HepG2 (cell line): ENCODE results near the gene TPRG1. TPM values are rescaled to one million over a fixed set of nuclear protein-coding genes. Genes with fewer than 3 reads are reported as not detected.

Experiments
- ATAC-seq: fragments of 200-7000 bp; cut with Tn5 transposase; 3 replicates; pipeline ENCODE4 v1.9.1; 2020; ENCODE audit warnings: mild to moderate bottlenecking, moderate library complexity
- BruUV-seq: library from RNA; stranded (reverse); fragments of 400-500 nt; replicated peaks from 2 replicates; lab custom pipeline; 2021; lab: Mats Ljungman, UMichigan
- CTCF ChIA-PET: fragments of 300-600 bp; formaldehyde crosslinking; extraction: SDS; loops from one replicate; lab custom pipeline; 2021; ENCODE audit warnings: low total read pairs, inconsistent platforms, low intra/inter-chr PET ratio; lab: Yijun Ruan, JAX
- POLR2A ChIA-PET: fragments of 350-600 bp; sonication (Branson Sonifier 250); formaldehyde crosslinking; loops from one replicate; lab custom pipeline; 2020; ENCODE audit warnings: antibody characterized with exemption, inconsistent platforms; lab: Yijun Ruan, JAX
- DNase-seq: peaks from one replicate; pipeline ENCODE4 v3.0.0-alpha.2; 2015; ENCODE audit warnings: low spot score
- FAIRE-seq: peaks from 3 replicates; lab custom pipeline; 2011; peaks lifted over from hg19 to GRCh38; lab: Jason Lieb, UNC
- H2AFZ ChIP-seq: one replicate; pipeline ENCODE4 v1.6.1; 2011; ENCODE audit warnings: low read length, inconsistent platforms
- H3K27ac ChIP-seq: fragments of 300-600 bp; 3 replicates; pipeline ENCODE4 v1.8.0; 2011; ENCODE audit warnings: mixed run types, mild to moderate bottlenecking, mixed read lengths, low read length, inconsistent platforms; ENCODE audit not compliant: insufficient read depth; ENCODE audit errors: extremely low read length
- H3K27me3 ChIP-seq, 2 experiments: fragments of 200-600 bp in 1 of 2; 2 replicates in 1 of 2; 3 replicates in 1 of 2; pipeline versions ENCODE4 v1.6.0 to v1.8.0; 2011; ENCODE audit warnings: low read length in 2 of 2, mild to moderate bottlenecking in 2 of 2, moderate library complexity in 2 of 2, inconsistent platforms in 1 of 2; ENCODE audit not compliant: insufficient read depth in 2 of 2, control insufficient read depth in 1 of 2
- H3K36me3 ChIP-seq, 2 experiments: fragments of 200-600 bp in 1 of 2; replicated peaks in 1 of 2; 2 replicates in 1 of 2; 3 replicates in 1 of 2; pipeline versions ENCODE4 v1.5.1 to v1.8.0; 2011; ENCODE audit warnings: low read length in 2 of 2, inconsistent platforms in 1 of 2; ENCODE audit not compliant: insufficient read depth in 2 of 2, control insufficient read depth in 1 of 2
- H3K4me1 ChIP-seq: 2 replicates; pipeline ENCODE4 v1.5.1; 2012; ENCODE audit warnings: low read length, inconsistent platforms; ENCODE audit not compliant: insufficient read depth
- H3K4me2 ChIP-seq: 2 replicates; pipeline ENCODE4 v1.6.0; 2011; ENCODE audit warnings: low read depth, low read length, inconsistent platforms
- H3K4me3 ChIP-seq, 3 experiments: fragments of 200-600 bp in 1 of 3; sonication (generic), shearing (Covaris generic) in 1 of 3; replicated peaks in 1 of 3; 2 replicates each; pipeline ENCODE4 v1.5.1; 2011 to 2016; ENCODE audit warnings: low read length in 3 of 3, inconsistent platforms in 2 of 3, low read depth in 2 of 3, mild to moderate bottlenecking in 2 of 3, control low read depth in 1 of 3, mixed read lengths in 1 of 3; ENCODE audit not compliant: insufficient read depth in 1 of 3
- H3K79me2 ChIP-seq: one replicate; pipeline ENCODE4 v1.6.1; 2011; ENCODE audit warnings: low read length, inconsistent platforms; ENCODE audit not compliant: insufficient read depth
- H3K9ac ChIP-seq: 2 replicates; pipeline ENCODE4 v1.6.0; 2011; ENCODE audit warnings: mild to moderate bottlenecking, low read depth, low read length, inconsistent platforms; ENCODE audit not compliant: insufficient read depth
- H3K9me3 ChIP-seq: 2 replicates; pipeline ENCODE4 v1.5.1; 2012; ENCODE audit warnings: mild to moderate bottlenecking, low read length
- H4K20me1 ChIP-seq: 2 replicates; pipeline ENCODE4 v1.6.0; 2011; ENCODE audit warnings: inconsistent platforms, mild to moderate bottlenecking, low read length, moderate library complexity; ENCODE audit not compliant: insufficient read depth
- ATF2 ChIP-seq: sonication (generic); formaldehyde crosslinking; IDR thresholded peaks from 2 replicates; pipeline ENCODE4 v1.4.0; 2020; ENCODE audit warnings: missing genetic modification reagents
- ETV5 ChIP-seq: IDR thresholded peaks from 2 replicates; pipeline ENCODE4 v1.6.1; 2018; ENCODE audit warnings: missing biosample characterization, missing genetic modification reagents, inconsistent platforms, borderline replicate concordance
- HDAC6 ChIP-seq: fragments of 200-600 bp; sonication (generic); IDR thresholded peaks from 2 replicates; pipeline ENCODE4 v1.7.0; 2017; ENCODE audit warnings: mild to moderate bottlenecking, antibody characterized with exemption, low read length, low read depth
- ISX ChIP-seq: sonication (generic); formaldehyde crosslinking; conservative IDR thresholded peaks from 2 replicates; pipeline ENCODE4 v1.5.0; 2020; ENCODE audit warnings: missing genetic modification reagents
- KAT8 ChIP-seq: IDR thresholded peaks from 2 replicates; pipeline ENCODE4 v1.6.1; 2016; ENCODE audit warnings: missing genetic modification reagents, missing compliant biosample characterization
- RARG ChIP-seq: sonication (generic); formaldehyde crosslinking; IDR thresholded peaks from 2 replicates; pipeline ENCODE4 v1.4.0; 2020; ENCODE audit warnings: low read depth, mild to moderate bottlenecking, missing genetic modification reagents
- RBM39 ChIP-seq: fragments of 200-400 bp; formaldehyde crosslinking; IDR thresholded peaks from one replicate; pipeline ENCODE4 v1.6.1; 2018; ENCODE audit warnings: antibody characterized with exemption, mild to moderate bottlenecking, low read depth, low read length; ENCODE audit not compliant: poor library complexity, severe bottlenecking
- TP53 ChIP-seq: sonication (generic); formaldehyde crosslinking; conservative IDR thresholded peaks from 2 replicates; pipeline ENCODE4 v1.4.0; 2020; ENCODE audit warnings: missing genetic modification reagents
- ZBTB37 ChIP-seq: sonication (generic); formaldehyde crosslinking; IDR thresholded peaks from 2 replicates; pipeline ENCODE4 v1.4.0; 2020; ENCODE audit warnings: mild to moderate bottlenecking, missing genetic modification reagents
- ZBTB42 ChIP-seq: sonication (generic); formaldehyde crosslinking; IDR thresholded peaks from 2 replicates; pipeline ENCODE4 v1.5.0; 2020; ENCODE audit warnings: mild to moderate bottlenecking, missing genetic modification reagents
- ZBTB7B ChIP-seq: sonication (generic); formaldehyde crosslinking; IDR thresholded peaks from 2 replicates; pipeline ENCODE4 v1.4.0; 2020; ENCODE audit warnings: missing genetic modification reagents
- ZNF225 ChIP-seq: sonication (generic); formaldehyde crosslinking; IDR thresholded peaks from 2 replicates; pipeline ENCODE4 v1.4.0; 2020; ENCODE audit warnings: mild to moderate bottlenecking, missing genetic modification reagents
- ZSCAN25 ChIP-seq: sonication (generic); formaldehyde crosslinking; IDR thresholded peaks from 2 replicates; pipeline ENCODE4 v1.8.0; 2022; ENCODE audit warnings: mild to moderate bottlenecking, missing genetic modification reagents
- WGBS: methylation state at CpG from one replicate; pipeline ENCODE4 v1.1.6; 2017; ENCODE audit warnings: low lambda C conversion rate; 5-methylcytosine and 5-hydroxymethylcytosine counted together
- in situ Hi-C: cut with HindIII; loops from 2 replicates; pipeline ENCODE4 v1.10.0; 2017; ENCODE audit warnings: low pct_unique_long_range_greater_than_20kb; ENCODE audit not compliant: extremely low pct_ligation_motif_present
- intact Hi-C: fragments of 100-400 bp; cut with micrococcal nuclease; formaldehyde crosslinking; loops from one replicate; pipeline ENCODE4 v1.10.0; 2022; ENCODE audit not compliant: unreplicated experiment
- polyA plus RNA-seq, 8 experiments: library from polyadenylated mRNA; depleted of rRNA in 3 of 8; stranded (reverse) in 7 of 8; unstranded in 1 of 8; fragments of >200 nt; fragmentation: Illumina TruSeq in 4 of 8; extraction: Trizol in 4 of 8; gene quantifications; 2 replicates each; pipeline versions ENCODE4 v1.2.1 to v1.2.3, GENCODE V29; 2011 to 2016; ENCODE audit warnings: low read depth in 4 of 8, missing spikeins in 1 of 8, mixed read lengths in 1 of 8; ENCODE audit not compliant: insufficient read depth in 1 of 8
- total RNA-seq, 5 experiments: library from RNA; depleted of rRNA; stranded (reverse); fragments of >200 nt; fragmentation: Illumina TruSeq; extraction: Trizol; gene quantifications; 2 replicates each; pipeline ENCODE4 v1.2.3, GENCODE V29; 2016; ENCODE audit warnings: low read depth in 1 of 5

TPRG1 gene
- total and polyA plus RNA-seq, 2 of the 13 experiments (the other 11 are each of a cell fraction or from before 2014, with no cell fraction given) = 0.17 TPM; not detected in 1

GRCh38 chr3:189311521-189311920 lies 139.8 kb downstream of the TPRG1 start (continued):
- no peak for TF ChIP-seq ATF2 (CRISPR knock-in tag)

GRCh38 chr3:189312866-189313265 lies 141.1 kb downstream of the TPRG1 start:
- no TSS peak for BruUV-seq
- intact Hi-C loops (no loop called here), in situ Hi-C loops (no loop called here)
- H3K4me2 ChIP-seq = no peak overlapping the region
- no peaks in the 10 kb centered on the region for H3K4me1 ChIP-seq
- H3K36me3 ChIP-seq = no peaks in the 10 kb centered on the region
- no peak overlapping the region for H2AFZ ChIP-seq
- no peaks in the 10 kb centered on the region for H4K20me1 ChIP-seq
- TF ChIP-seq ZNF225 (CRISPR knock-in tag) = no peak
- TF ChIP-seq ZSCAN25 (CRISPR knock-in tag) = no peak
- no peak for TF ChIP-seq ETV5 (CRISPR knock-in tag)
- TF ChIP-seq RBM39 = no peak
- no peak for TF ChIP-seq RARG
- no peak for TF ChIP-seq KAT8 (CRISPR knock-in tag)
- TF ChIP-seq ZBTB42 (CRISPR knock-in tag) = no peak
- TF ChIP-seq ZBTB7B (CRISPR knock-in tag) = no peak
- no peak for TF ChIP-seq TP53
- TF ChIP-seq ZBTB37 (CRISPR knock-in tag) = no peak
- TF ChIP-seq HDAC6 = no peak
- no peak for TF ChIP-seq ISX (CRISPR knock-in tag)
- no peaks in the 10 kb centered on the region for H3K79me2 ChIP-seq
- no peaks in the 10 kb centered on the region for H3K27me3 ChIP-seq
- FAIRE-seq = no peak
- CTCF ChIA-PET = no interaction called here
- no peak overlapping the region for H3K27ac ChIP-seq
- no peaks in the 10 kb centered on the region for H3K9me3 ChIP-seq
- DNase-seq = no peak
- no peak for ATAC-seq
- POLR2A ChIA-PET = no interaction called here
- H3K4me3 ChIP-seq = no peak overlapping the region
- WGBS = 76% methylated on average over 4 of the region's 4 CpGs
- H3K9ac ChIP-seq = no peak overlapping the region
